PC-9 (cell line): ENCODE results near the gene XPO5. TPM values are rescaled to one million over a fixed set of nuclear protein-coding genes. Genes with fewer than 3 reads are reported as not detected.
A peak's percentile ranks its signal among the peaks of the same experiment; 100 is the strongest.

ENCODE experiments used
- BruUV-seq: library from RNA; stranded (reverse); fragments of 400-500 nt; replicated peaks from 2 replicates; lab custom pipeline; 2021; lab: Mats Ljungman, UMichigan
- CTCF ChIA-PET: fragments of 300-600 bp; sonication (Branson Sonifier 250); formaldehyde crosslinking; loops from one replicate; lab custom pipeline; 2022; ENCODE audit warnings: antibody characterized with exemption; lab: Charles Lee
- POLR2A ChIA-PET: fragments of 300-600 bp; sonication (Branson Sonifier 250); formaldehyde crosslinking; loops from one replicate; lab custom pipeline; 2022; ENCODE audit warnings: antibody characterized with exemption; ENCODE audit not compliant: unreplicated experiment; lab: Charles Lee
- DNase-seq, 2 experiments: peaks; one replicate each; pipeline versions ENCODE4 v3.0.0 to v3.0.0-alpha.2; 2015 to 2022; ENCODE audit warnings: mixed read lengths in 1 of 2
- H2AFZ ChIP-seq: fragments of 200-600 bp; sonication (generic); 2 replicates; pipeline ENCODE4 v1.8.1; 2017; ENCODE audit warnings: antibody characterized with exemption
- H3F3A ChIP-seq: fragments of 200-600 bp; sonication (generic); 2 replicates; pipeline ENCODE4 v1.8.1; 2017; ENCODE audit warnings: antibody characterized with exemption, mild to moderate bottlenecking, low read depth; ENCODE audit not compliant: insufficient read depth
- H3K27ac ChIP-seq: fragments of 200-600 bp; sonication (generic); 2 replicates; pipeline ENCODE4 v1.6.1; 2016; ENCODE audit warnings: mixed run types
- H3K27me3 ChIP-seq: fragments of 200-600 bp; sonication (generic); 2 replicates; pipeline ENCODE4 v1.6.1; 2016; ENCODE audit warnings: low read depth, mixed run types; ENCODE audit not compliant: insufficient read depth
- H3K36me3 ChIP-seq: fragments of 200-600 bp; sonication (generic); 2 replicates; pipeline ENCODE4 v1.6.1; 2016; ENCODE audit warnings: low read depth, mixed run types
- H3K4me1 ChIP-seq: fragments of 200-600 bp; sonication (generic); replicated peaks from 2 replicates; pipeline ENCODE4 v1.6.1; 2016; ENCODE audit warnings: mixed run types; ENCODE audit not compliant: insufficient read depth
- H3K4me2 ChIP-seq: fragments of 200-600 bp; sonication (generic); 2 replicates; pipeline ENCODE4 v1.6.1; 2017; ENCODE audit warnings: mixed run types
- H3K4me3 ChIP-seq: fragments of 200-600 bp; sonication (generic); 2 replicates; pipeline ENCODE4 v1.6.1; 2016; ENCODE audit warnings: mixed run types
- H3K79me2 ChIP-seq: fragments of 200-600 bp; sonication (generic); 2 replicates; pipeline ENCODE4 v1.6.1; 2017; ENCODE audit warnings: low read depth, mixed run types
- H3K9me2 ChIP-seq: fragments of 200-600 bp; sonication (generic); 2 replicates; pipeline ENCODE4 v1.8.1; 2017; ENCODE audit warnings: mild to moderate bottlenecking; ENCODE audit not compliant: insufficient read depth
- H3K9me3 ChIP-seq: fragments of 200-600 bp; sonication (generic); 2 replicates; pipeline ENCODE4 v1.8.1; 2016; ENCODE audit warnings: low read depth; ENCODE audit not compliant: insufficient read depth
- H4K20me1 ChIP-seq: fragments of 200-600 bp; sonication (generic); 2 replicates; pipeline ENCODE4 v1.8.1; 2017; ENCODE audit not compliant: insufficient read depth
- EZH2 ChIP-seq: fragments of 200-600 bp; sonication (generic); IDR thresholded peaks from 2 replicates; pipeline ENCODE4 v1.8.0; 2017; ENCODE audit warnings: antibody characterized with exemption, low read depth
- intact Hi-C: fragments of 100-400 bp; cut with micrococcal nuclease; formaldehyde crosslinking; loops from one replicate; pipeline ENCODE4 v1.10.0; 2022; ENCODE audit not compliant: unreplicated experiment
- total RNA-seq: library from RNA; stranded (reverse); gene quantifications from 2 replicates; pipeline ENCODE4 v1.2.3, GENCODE V29; 2021
- TF ChIP-seq, protein P1 (sequence below): fragments of 200-600 bp; sonication (generic); conservative IDR thresholded peaks from 2 replicates; pipeline ENCODE4 v1.6.1; 2017; ENCODE audit warnings: mixed run types, antibody characterized with exemption, mild to moderate bottlenecking, moderate library complexity

Gene XPO5
- total RNA-seq, 1 experiment from 2014 or later: 36.1 TPM

DNA sequence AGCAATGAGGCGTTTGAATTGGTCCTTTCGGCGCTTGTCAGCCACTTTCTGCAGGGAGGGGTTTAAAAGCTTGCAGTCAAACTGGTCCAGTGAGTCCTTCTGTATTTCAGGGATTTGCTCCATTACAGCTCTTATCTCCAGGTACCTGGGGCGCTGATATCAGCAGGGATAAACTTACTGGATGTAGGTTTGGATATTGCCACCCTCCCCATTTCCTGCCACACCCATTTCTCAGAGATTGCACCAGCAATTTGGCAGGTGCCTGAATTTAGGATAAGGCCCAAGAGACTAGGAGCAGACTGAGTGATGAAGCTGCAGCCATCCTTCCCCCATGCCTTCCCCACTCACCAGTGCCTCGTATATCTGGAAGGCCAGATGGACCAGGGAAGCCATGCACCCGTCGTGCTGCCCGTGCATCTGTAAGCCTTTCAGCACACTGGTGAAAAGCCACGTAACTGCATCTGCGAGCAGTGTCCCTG is 51.3 kb downstream of the XPO5 start:
- Histone ChIP-seq H3K4me3 (no peak overlapping the region), H3K9me3 (no peaks in the 10 kb centered on the region), H3K9me2 (no peaks in the 10 kb centered on the region), H3F3A (peaks cover 81% of the 10 kb centered on the region), H3K79me2 (peaks cover 7% of the 10 kb centered on the region), H3K27me3 (no peaks in the 10 kb centered on the region), H3K27ac (no peak overlapping the region), H4K20me1 (0 out of 2 replicates have a peak, but pooled peaks cover 8% of the 10 kb centered on the region), H3K4me2 (0 out of 2 replicates have a peak overlapping the region, but pooled peaks have one; percentile 3), H2AFZ (no peak overlapping the region), H3K4me1 (peaks cover 8% of the 10 kb centered on the region), H3K36me3 (peaks cover 50% of the 10 kb centered on the region)
- ChIA-PET CTCF (interaction anchor here (0.6 kb wide), 2 partner anchors 47 to 128 kb away, joined by 3 to 6 read pairs; no protein-coding TSS in a partner anchor), POLR2A (interaction anchor here (0.6 to 0.8 kb wide), 5 partner anchors 22 to 782 kb away, joined by 3 to 31 read pairs (median 4); partner anchors contain the start of genes KLC4, MRPL2, POLH and XPO5)
- intact Hi-C loops: no loop called here
- TF ChIP-seq EZH2: no peak
- TF ChIP-seq, protein P1, sequence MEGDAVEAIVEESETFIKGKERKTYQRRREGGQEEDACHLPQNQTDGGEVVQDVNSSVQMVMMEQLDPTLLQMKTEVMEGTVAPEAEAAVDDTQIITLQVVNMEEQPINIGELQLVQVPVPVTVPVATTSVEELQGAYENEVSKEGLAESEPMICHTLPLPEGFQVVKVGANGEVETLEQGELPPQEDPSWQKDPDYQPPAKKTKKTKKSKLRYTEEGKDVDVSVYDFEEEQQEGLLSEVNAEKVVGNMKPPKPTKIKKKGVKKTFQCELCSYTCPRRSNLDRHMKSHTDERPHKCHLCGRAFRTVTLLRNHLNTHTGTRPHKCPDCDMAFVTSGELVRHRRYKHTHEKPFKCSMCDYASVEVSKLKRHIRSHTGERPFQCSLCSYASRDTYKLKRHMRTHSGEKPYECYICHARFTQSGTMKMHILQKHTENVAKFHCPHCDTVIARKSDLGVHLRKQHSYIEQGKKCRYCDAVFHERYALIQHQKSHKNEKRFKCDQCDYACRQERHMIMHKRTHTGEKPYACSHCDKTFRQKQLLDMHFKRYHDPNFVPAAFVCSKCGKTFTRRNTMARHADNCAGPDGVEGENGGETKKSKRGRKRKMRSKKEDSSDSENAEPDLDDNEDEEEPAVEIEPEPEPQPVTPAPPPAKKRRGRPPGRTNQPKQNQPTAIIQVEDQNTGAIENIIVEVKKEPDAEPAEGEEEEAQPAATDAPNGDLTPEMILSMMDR: no peak
- peak in 1 of 2 experiments; percentile 17 for DNase-seq
- BruUV-seq: no TSS peak

DNA sequence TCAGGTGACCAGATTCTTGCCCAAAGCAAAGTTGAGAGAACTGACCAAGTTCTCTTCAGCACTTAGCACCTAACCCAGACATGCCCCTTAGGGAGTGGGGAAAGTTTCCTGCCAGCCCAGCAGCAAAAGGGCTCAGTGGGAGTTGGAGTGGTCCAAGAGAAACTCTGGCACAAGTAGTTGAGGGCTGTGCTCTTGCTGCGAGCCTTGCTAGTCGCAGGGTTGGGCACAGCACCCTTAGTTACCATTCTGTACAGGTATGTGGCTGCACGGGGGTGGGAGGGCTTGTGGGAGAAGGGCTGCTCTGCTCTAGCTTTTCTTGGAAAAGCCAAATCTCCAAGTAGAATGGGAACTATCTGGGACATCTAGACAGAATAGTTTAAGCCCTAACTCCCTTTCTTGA is 52.6 kb downstream of the XPO5 start:
- Histone ChIP-seq H3K9me3 (no peaks in the 10 kb centered on the region), H3K79me2 (peaks cover 19% of the 10 kb centered on the region), H4K20me1 (peaks cover 20% of the 10 kb centered on the region), H3K9me2 (no peaks in the 10 kb centered on the region), H3K27ac (no peak overlapping the region), H3F3A (peaks cover 86% of the 10 kb centered on the region), H3K4me1 (peaks cover 16% of the 10 kb centered on the region), H3K27me3 (no peaks in the 10 kb centered on the region), H3K4me2 (no peak overlapping the region), H3K4me3 (no peak overlapping the region), H2AFZ (no peak overlapping the region), H3K36me3 (peaks cover 51% of the 10 kb centered on the region)
- CTCF ChIA-PET: no interaction called here
- intact Hi-C loops: no loop called here
- POLR2A ChIA-PET: no interaction called here
- DNase-seq: no peak
- no peak for TF ChIP-seq EZH2
- TF ChIP-seq, protein P1: no peak
- no TSS peak for BruUV-seq

DNA sequence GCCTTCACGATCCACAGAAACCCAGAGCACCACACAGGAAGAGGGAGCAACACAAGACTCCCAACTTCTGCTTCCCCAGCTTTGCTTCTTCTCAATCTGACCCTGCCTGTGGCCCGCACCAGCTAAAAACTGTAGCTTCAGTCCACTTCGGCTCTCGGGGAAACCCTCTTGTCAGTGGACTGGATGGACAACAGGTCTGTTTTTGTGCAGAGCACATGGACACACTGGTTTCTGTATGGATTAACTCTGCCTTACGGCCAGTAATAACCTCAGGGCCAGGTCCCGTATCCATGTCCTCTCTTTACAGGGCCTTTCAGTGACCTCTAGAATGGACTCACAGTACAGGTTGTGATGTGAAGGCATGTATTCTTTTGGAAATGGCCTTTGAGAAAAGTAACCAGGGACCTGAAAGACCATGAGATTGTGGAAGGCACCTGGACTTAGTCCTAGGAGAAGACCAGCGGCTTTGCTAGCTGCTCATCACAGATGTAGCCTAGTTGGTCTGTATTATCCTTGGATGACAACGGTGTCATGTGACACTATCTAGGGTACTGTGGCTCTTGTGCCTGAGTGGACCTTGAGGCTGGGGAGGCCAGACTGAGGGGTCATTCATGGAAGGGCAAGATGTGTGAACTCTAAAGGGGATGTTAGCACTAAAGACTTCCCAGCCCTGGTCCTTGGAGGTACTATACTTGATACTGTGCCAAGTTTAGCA is 53.1 kb downstream of the XPO5 start:
- Histone ChIP-seq H2AFZ (no peak overlapping the region), H3K9me3 (no peaks in the 10 kb centered on the region), H3K4me1 (peaks cover 19% of the 10 kb centered on the region), H4K20me1 (peaks cover 26% of the 10 kb centered on the region), H3K27me3 (no peaks in the 10 kb centered on the region), H3K9me2 (no peaks in the 10 kb centered on the region), H3K27ac (no peak overlapping the region), H3K4me3 (no peak overlapping the region), H3K4me2 (no peak overlapping the region), H3K79me2 (peaks cover 25% of the 10 kb centered on the region), H3F3A (peaks cover 87% of the 10 kb centered on the region), H3K36me3 (peaks cover 46% of the 10 kb centered on the region)
- intact Hi-C loops: no loop called here
- TF ChIP-seq EZH2: no peak
- TF ChIP-seq, protein P1: no peak
- no TSS peak for BruUV-seq
- ChIA-PET CTCF (no interaction called here), POLR2A (no interaction called here)
- no peak for DNase-seq
